Measurements from ENCODE around the gene GRK5.

- TF ChIP-seq CTCF (IDR thresholded peaks at IDR 0.05) (no peak), POLR2A (IDR thresholded peaks at IDR 0.05) (no peak)
Observed at GRCh38 chr10:119222537-119222936, 15.2 kb downstream of the GRK5 start.

Data from right lobe of liver (tissue), 4 donors.